Endodermal cell (in vitro differentiated cells): ENCODE data around the gene SEPTIN12. TPM values are rescaled to one million over a fixed set of nuclear protein-coding genes. Genes with fewer than 3 reads are reported as not detected.

Experiments used
- DNase-seq: peaks from one replicate; pipeline ENCODE4 v3.0.0-alpha.2; 2017
- H3K27ac ChIP-seq: 2 replicates; pipeline ENCODE4 v1.5.1; 2013; ENCODE audit warnings: mild to moderate bottlenecking, low read depth, low read length, moderate library complexity
- H3K27me3 ChIP-seq: 2 replicates; pipeline ENCODE4 v1.6.1; 2013; ENCODE audit warnings: mild to moderate bottlenecking, low read length, moderate library complexity; ENCODE audit not compliant: insufficient read depth, control insufficient read depth, poor library complexity, severe bottlenecking
- H3K36me3 ChIP-seq: 2 replicates; pipeline ENCODE4 v1.7.0; 2013; ENCODE audit warnings: mild to moderate bottlenecking, low read length, moderate library complexity; ENCODE audit not compliant: control insufficient read depth, insufficient read depth
- H3K4me1 ChIP-seq: one replicate; pipeline ENCODE4 v1.7.0; 2013; ENCODE audit warnings: low read length; ENCODE audit not compliant: control insufficient read depth, insufficient read depth
- H3K4me3 ChIP-seq: 2 replicates; pipeline ENCODE4 v1.5.1; 2013; ENCODE audit warnings: mild to moderate bottlenecking, low read length, moderate library complexity
- H3K9ac ChIP-seq: 2 replicates; pipeline ENCODE4 v1.6.1; 2013; ENCODE audit warnings: mild to moderate bottlenecking, low read length, moderate library complexity; ENCODE audit not compliant: poor library complexity, severe bottlenecking; ENCODE audit errors: extremely low read depth
- H3K9me3 ChIP-seq: 2 replicates; pipeline ENCODE4 v1.6.1; 2013; ENCODE audit warnings: mild to moderate bottlenecking, low read length, moderate library complexity; ENCODE audit not compliant: control insufficient read depth
- H3K27ac Mint-ChIP-seq: 2 replicates; pipeline ENCODE4 v1.8.0; 2020; ENCODE audit warnings: mixed read lengths
- H3K27me3 Mint-ChIP-seq: 2 replicates; pipeline ENCODE4 v1.8.0; 2021; ENCODE audit warnings: mild to moderate bottlenecking, mixed read lengths; ENCODE audit not compliant: insufficient read depth
- H3K36me3 Mint-ChIP-seq: 2 replicates; pipeline ENCODE4 v1.8.0; 2020; ENCODE audit warnings: low read depth, mixed read lengths
- H3K4me1 Mint-ChIP-seq: 2 replicates; pipeline ENCODE4 v1.8.0; 2020; ENCODE audit warnings: mixed read lengths
- H3K4me3 Mint-ChIP-seq: 2 replicates; pipeline ENCODE4 v1.8.0; 2020; ENCODE audit warnings: mild to moderate bottlenecking, moderate library complexity, mixed read lengths
- H3K9me3 Mint-ChIP-seq: 2 replicates; pipeline ENCODE4 v1.8.0; 2020; ENCODE audit warnings: mild to moderate bottlenecking, mixed read lengths
- WGBS, 2 experiments: methylation state at CpG; one replicate each; pipeline versions ENCODE4 v1.1.5 to v1.1.7; 2013; ENCODE audit warnings: missing lambda C conversion rate in 2 of 2, mixed read lengths in 1 of 2; ENCODE audit not compliant: insufficient coverage in 1 of 2, insufficient read length in 1 of 2; 5-methylcytosine and 5-hydroxymethylcytosine counted together
- total RNA-seq, 2 donors: library from RNA; stranded (reverse); fragmentation: NEBNext Ultra II Directional in 1 of 2; extraction: Animal tissue kit (Norgen Biotek cat#: 25700) in 1 of 2; gene quantifications; 2 replicates in 1 of 2; 3 replicates in 1 of 2; pipeline ENCODE4 v1.2.1, GENCODE V29; 2021
- TF ChIP-seq, protein P1 (sequence below): fragments of 200-600 bp; sonication (generic); conservative IDR thresholded peaks from 2 replicates; pipeline ENCODE4 v1.5.0; 2021; ENCODE audit warnings: antibody characterized with exemption, mild to moderate bottlenecking

SEPTIN12 gene
- total RNA-seq, 2 donors from 2014 or later, result 0.40 to 0.73 TPM

DNA sequence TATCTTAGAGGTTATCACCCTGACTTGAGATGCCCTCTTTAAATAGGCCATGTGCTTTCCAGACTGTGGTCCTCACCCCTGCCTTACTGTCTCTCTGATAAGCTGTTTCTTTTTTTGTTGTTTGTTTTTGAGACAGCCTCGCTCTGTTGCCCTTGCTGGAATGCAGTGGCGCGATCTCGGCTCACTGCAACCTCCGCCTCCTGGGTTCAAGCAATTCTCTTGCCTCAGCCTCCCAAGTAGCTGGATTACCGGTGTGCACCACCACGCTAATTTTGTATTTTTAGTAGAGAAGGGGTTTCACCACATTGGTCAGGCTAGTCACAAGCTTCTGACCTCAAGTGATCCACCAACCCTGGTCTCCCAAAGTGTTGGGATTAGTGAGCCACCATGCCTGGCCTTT lies 765 bp upstream of the SEPTIN12 start:
- DNase-seq, result no peak
- no peak overlapping the region for H3K9ac ChIP-seq
- Mint-ChIP-seq H3K4me3 (no peak overlapping the region), H3K27ac (peak overlapping the region; percentile 81), H3K4me1 (peaks cover 13% of the 10 kb centered on the region), H3K9me3 (no peaks in the 10 kb centered on the region), H3K27me3 (no peaks in the 10 kb centered on the region), H3K36me3 (no peaks in the 10 kb centered on the region)
- WGBS, 2 experiments, result 93 to 98% methylated on average over 5 to 7 of the region's 7 CpGs
- H3K27ac ChIP-seq, result no peak overlapping the region
- no peak overlapping the region for H3K4me3 ChIP-seq
- TF ChIP-seq, protein P1, sequence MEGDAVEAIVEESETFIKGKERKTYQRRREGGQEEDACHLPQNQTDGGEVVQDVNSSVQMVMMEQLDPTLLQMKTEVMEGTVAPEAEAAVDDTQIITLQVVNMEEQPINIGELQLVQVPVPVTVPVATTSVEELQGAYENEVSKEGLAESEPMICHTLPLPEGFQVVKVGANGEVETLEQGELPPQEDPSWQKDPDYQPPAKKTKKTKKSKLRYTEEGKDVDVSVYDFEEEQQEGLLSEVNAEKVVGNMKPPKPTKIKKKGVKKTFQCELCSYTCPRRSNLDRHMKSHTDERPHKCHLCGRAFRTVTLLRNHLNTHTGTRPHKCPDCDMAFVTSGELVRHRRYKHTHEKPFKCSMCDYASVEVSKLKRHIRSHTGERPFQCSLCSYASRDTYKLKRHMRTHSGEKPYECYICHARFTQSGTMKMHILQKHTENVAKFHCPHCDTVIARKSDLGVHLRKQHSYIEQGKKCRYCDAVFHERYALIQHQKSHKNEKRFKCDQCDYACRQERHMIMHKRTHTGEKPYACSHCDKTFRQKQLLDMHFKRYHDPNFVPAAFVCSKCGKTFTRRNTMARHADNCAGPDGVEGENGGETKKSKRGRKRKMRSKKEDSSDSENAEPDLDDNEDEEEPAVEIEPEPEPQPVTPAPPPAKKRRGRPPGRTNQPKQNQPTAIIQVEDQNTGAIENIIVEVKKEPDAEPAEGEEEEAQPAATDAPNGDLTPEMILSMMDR, result no peak
- H3K4me1 ChIP-seq, result peaks cover 10% of the 10 kb centered on the region
- H3K36me3 ChIP-seq, result no peaks in the 10 kb centered on the region
- no peaks in the 10 kb centered on the region for H3K27me3 ChIP-seq
- H3K9me3 ChIP-seq, result no peaks in the 10 kb centered on the region

DNA sequence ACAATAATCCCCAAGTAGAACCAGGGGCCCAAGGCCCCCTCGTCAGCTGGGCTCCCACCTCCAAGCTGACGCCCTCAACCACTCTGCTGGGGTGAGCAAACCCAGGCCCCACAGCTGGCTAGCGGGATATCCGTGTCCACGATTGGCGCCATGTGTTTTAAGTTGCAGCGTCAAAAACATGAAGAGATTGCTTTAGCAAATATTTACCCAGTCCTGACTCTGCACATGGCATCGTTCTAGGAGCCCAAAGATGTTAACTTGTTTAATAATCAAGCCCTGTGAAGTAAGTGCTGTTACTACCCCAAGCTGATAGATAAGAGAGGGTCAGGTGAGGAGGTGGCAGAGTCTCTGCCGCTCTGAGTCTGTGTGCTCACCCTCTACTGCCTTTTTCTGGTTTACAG lies 344 bp upstream of the SEPTIN12 start:
- DNase-seq, result peak; percentile 47
- Histone ChIP-seq H3K27me3 (no peaks in the 10 kb centered on the region), H3K36me3 (no peaks in the 10 kb centered on the region), H3K27ac (peak overlapping the region; percentile 32), H3K9ac (no peak overlapping the region), H3K4me3 (no peak overlapping the region), H3K4me1 (peaks cover 10% of the 10 kb centered on the region), H3K9me3 (no peaks in the 10 kb centered on the region)
- H3K4me1 Mint-ChIP-seq, result peaks cover 13% of the 10 kb centered on the region
- peak overlapping the region; percentile 81 for H3K27ac Mint-ChIP-seq
- no peaks in the 10 kb centered on the region for H3K27me3 Mint-ChIP-seq
- TF ChIP-seq, protein P1, result no peak
- no peaks in the 10 kb centered on the region for H3K36me3 Mint-ChIP-seq
- H3K9me3 Mint-ChIP-seq, result no peaks in the 10 kb centered on the region
- WGBS, 2 experiments, result 80 to 86% methylated on average over 8 to 9 of the region's 9 CpGs
- peak overlapping the region; percentile 3 for H3K4me3 Mint-ChIP-seq

GRCh38 chr16:4787068-4787467 lies 1.1 kb downstream of the SEPTIN12 start:
- H3K36me3 Mint-ChIP-seq, result no peaks in the 10 kb centered on the region
- no peaks in the 10 kb centered on the region for H3K36me3 ChIP-seq
- peaks cover 10% of the 10 kb centered on the region for H3K4me1 ChIP-seq
- H3K9me3 Mint-ChIP-seq, result no peaks in the 10 kb centered on the region
- no peak overlapping the region for H3K9ac ChIP-seq
- no peaks in the 10 kb centered on the region for H3K27me3 ChIP-seq
- TF ChIP-seq, protein P1, result no peak
- no peak overlapping the region for H3K27ac ChIP-seq
- peaks cover 13% of the 10 kb centered on the region for H3K4me1 Mint-ChIP-seq
- WGBS, 2 experiments, result 92 to 97% methylated on average over 5 to 8 of the region's 8 CpGs
- no peak for DNase-seq
- no peaks in the 10 kb centered on the region for H3K27me3 Mint-ChIP-seq
- no peak overlapping the region for H3K4me3 Mint-ChIP-seq
- H3K27ac Mint-ChIP-seq, result no peak overlapping the region
- H3K9me3 ChIP-seq, result no peaks in the 10 kb centered on the region
- no peak overlapping the region for H3K4me3 ChIP-seq
